ENCODE results near the gene SSU72. TPM values are rescaled to one million over a fixed set of nuclear protein-coding genes. Genes with fewer than 3 reads are reported as not detected.
A peak's percentile ranks its signal among the peaks of the same experiment; 100 is the strongest.
"Not testable (repeated sequence)": the region's sequence is repeated elsewhere in the genome, so short reads cannot be mapped to it uniquely, and the experiment has no call there.

SSU72 gene
- total RNA-seq, 1 donor from 2014 or later = 106 TPM

DNA sequence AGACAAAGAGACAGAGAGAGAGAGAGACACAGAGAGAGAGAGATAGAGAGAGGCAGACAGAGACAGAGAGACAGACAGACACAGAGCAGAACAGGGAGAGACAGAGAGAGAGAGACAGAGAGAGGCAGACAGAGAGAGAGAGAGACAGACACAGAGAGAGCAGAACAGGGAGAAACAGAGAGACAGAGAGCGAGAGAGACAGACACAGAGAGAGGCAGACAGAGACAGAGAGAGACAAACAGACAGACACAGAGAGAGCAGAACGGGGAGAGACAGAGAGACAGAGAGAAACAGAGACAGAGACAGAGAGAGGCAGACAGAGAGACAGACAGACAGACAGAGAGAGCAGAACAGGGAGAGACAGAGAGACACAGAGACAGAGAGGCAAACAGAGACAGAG is 20.7 kb upstream of the SSU72 start:
- not testable (repeated sequence) for ATAC-seq

DNA sequence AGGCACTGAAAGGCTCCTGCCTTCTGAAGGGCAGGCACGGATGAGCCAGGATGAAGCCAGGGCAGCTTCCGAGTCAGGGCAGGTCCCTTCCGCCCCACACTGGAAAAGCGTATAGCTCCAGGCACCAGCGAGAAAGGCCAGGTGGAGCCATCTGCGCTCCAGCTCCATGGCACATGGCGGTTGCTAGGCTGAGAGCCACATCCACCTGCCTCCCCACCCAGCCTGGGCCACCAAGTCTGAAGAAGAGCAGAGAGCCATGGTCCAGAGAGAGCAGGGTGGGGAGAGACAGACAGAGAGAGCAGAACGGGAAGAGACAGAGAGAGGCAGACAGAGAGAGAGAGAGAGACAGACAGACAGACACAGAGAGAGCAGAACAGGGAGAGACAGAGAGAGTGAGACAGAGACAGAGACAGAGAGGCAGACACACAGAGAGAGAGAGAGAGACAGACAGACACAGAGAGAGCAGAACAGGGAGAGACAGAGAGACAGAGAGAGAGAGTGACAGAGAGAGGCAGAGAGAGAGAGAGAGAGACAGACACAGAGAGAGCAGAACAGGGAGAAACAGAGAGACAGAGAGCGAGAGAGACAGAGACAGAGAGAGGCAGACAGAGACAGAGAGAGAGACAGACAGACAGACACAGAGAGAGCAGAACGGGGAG is 20.1 kb upstream of the SSU72 start:
- ATAC-seq = peak; percentile 44

DNA sequence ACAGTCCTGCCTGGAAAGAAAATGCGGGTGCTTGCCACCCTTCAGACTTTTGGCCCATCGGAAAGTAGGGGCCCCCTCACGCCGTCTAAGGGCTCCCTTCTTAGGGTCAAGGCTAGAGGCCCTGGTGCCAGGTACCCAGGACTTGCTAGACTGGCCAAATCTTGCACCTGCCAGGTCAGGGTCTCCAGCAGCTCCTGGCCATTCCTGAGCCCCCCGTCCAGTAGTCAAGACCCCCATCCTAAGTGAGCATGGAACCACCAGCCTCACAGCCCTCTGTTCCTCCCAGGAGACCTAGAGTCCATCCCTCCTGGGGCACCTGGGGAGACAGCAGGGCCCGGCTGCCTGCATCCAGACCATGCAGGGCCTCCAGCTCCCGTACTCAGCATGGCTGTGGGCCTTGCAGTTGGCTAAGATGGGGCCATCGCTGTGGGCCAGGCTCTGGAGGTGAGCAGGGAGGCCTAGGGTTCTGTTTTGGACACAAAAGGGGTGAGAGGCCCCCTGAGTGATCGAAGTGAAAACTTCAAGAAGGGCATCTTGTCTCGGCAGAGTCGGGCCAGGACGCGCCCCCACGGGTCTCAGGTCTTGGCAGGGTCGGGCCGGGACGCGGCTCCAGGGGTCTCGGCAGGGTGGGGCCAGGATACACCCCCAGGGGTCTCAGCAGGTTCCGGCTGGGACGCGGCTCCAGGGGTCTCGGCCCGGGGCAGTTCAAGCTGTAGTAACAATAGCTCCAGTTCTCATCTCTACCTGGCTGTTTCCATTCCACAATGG is 19.4 kb upstream of the SSU72 start:
- peak; percentile 7 for ATAC-seq

DNA sequence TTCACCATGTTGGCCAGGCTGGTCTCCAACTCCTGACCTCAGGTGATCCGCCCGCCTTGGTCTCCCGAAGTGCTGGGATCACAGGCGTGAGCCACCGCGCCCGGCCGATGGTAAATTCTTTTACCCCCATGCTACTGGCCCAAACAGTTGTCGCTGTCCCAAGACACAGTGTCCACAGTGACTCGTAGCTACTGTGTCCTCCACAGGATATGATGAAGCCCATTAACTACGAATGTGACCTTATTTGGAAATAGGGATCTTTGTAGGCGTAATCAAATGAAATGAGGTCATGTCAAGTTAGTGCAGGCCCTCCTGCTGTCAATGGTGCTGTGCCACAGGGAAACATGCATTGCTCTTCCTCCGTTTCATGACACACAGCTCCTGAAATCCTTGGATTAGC is 16.8 kb upstream of the SSU72 start:
- peak; percentile 41 for ATAC-seq

DNA sequence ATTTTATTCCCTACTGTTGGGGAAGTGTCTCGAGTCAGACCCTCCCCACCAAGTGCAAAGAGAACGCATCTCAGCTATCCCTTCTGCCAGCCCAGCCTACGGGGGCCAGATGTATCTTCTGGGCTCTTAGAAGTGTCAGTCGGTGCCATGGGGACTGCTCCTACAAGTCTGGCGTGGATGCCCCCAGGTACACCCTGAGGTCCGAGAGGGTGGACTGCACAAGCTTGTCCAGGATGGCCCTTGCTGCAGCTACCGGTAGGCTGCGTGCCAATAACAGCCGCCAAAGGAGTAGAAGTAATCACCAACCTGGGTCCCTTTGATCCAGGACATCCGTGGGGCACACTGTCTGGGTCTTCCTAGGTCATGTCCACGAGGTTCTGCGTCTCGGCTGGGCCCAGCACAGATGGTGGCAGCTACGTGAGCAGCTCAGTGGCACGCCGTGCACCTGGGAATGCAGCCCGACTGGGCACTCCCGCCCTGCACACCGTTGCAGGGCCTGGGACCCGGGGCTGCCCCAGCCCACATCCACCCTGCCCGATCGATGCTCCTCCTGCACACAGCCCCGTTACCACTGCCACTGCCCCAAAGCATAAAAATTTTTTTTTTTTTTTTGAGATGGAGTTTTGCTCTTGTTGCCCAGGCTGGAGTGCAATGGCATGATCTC is 8.8 kb upstream of the SSU72 start:
- ATAC-seq = peak; percentile 47

DNA sequence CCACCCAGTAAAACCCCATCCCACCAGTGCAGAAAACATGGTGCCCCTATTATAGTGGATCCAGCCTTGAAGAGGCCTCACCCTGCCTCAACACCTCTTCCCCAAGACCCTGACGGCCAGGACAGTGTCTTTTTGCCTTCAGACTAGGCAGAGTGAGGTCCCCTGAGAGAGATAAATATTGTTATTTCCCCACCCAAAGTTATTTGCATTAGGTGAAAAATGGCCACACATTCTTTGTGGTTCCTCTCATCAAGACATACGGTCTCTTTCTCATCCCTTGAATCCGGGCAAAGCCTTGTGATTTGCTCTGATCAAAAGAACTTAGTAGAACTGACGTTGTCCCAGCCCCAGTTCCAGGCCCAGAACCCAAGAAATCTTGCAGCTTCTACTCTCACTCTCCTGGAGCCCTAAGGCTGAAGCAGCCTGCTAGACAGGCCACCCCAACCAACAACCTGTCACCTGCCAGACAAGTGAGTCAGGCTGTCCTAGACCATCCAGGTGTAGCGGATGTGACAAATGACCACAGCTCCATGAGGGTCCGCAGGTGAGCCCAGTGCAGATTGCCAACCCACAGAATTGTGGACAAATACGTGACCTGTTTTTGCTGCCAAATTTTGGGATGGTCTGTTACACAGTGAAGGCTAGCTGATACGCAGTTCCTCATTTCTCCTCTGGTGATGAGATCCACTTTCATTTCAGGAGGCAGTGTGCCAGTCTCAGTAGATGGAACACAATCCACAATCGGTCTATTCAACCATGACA is 8.1 kb upstream of the SSU72 start:
- ATAC-seq = peak; percentile 35

DNA sequence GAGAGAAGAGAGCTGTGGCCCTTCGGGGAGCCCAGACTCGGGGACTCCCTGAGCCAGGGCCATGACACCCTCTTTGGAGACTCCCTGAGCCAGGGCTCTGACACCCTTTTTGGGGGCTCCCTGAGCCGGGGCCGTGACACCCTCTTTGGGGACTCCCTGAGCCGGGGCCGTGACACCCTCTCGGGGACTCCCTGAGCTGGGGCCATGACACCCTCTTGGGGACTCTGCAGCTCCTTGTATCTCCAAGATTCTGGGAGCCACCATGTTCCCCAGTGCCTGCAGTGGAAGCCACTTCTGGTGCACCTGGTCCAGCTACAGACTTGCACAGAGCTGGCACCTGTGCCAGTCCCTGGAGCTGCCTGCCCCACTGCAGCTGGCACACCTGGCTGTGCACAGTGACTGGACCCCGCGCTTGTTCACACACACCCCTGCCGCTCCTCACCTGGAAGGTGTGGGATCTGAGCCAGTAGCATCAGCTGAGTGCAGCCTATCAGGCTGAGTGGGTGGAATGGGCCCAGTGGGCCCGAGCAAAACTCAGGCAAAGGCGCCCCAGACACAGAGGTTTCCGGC is 3.8 kb upstream of the SSU72 start:
- no peak for ATAC-seq

DNA sequence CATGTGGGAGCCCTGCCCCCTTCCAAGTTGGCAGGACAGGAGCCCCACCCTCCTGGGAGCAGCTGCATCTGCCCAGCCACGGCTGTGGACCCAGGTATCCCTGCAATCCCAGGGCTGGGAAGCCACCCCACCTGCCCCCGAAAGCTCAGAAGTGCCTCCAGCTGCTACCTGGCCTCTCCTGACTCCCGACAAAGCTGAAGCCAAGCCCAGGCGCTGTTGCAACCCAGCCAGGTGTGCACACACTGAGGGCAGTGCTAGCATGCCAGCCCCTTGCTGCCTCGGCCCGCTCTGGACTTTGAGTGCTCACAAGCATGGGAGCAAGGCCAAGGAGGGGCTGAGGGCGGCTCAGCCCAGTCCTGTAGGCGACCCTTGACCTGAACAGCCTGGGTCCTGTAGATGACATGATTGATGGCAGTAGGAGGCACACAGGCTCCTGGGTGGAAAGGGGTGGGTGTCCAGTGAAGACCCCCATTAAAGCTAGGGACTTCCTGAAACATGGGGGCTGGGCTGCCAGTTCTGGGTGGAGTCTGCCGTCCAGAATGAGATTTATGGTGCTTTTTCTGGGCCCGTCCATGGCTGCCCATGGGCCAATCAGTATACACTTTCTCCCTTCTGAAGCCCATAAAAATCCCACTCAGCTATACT is 2.8 kb upstream of the SSU72 start:
- no peak for ATAC-seq

DNA sequence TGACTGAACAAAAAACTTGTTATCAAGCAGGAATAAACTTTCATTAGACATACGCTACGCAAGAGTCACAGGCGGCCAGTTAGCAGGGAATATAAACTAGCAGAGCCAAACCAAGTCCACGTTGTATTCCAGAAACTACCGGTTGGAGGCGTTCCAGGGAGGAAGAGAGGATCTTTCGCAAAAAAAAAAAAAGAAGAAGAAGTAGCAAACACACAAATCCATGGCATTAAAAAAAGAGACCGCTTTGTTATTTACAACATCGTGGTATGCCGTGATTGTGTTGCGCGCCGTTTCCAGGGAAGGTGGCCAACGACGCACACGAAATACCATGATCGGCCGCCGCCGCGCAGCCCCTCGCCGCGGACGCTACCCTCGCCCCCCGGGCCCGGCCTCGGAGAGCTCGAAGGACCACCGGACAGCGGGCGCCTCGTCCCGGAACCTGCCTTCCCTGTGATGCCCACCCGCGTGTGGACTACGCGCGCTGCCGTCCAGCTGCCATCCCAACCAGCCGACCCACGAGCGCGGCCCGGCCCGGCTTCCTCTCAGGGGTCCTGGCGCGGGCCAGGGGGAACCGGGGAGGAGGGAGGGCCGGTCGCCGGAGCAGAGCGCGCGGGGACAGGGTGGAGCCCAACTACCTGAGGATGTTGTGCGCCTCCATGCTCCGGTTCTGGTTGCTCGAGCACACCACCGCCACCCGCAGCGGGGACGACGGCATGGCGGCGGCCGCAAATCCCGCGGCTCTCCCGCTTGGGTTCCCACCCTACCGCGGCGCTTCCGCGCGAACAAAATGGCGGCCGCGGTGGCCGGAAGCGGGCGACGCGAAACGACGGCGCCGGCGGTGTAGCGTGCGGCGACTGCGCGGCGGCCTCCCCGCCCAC is 581 bp downstream of the SSU72 start:
- peak; percentile 73 for ATAC-seq

DNA sequence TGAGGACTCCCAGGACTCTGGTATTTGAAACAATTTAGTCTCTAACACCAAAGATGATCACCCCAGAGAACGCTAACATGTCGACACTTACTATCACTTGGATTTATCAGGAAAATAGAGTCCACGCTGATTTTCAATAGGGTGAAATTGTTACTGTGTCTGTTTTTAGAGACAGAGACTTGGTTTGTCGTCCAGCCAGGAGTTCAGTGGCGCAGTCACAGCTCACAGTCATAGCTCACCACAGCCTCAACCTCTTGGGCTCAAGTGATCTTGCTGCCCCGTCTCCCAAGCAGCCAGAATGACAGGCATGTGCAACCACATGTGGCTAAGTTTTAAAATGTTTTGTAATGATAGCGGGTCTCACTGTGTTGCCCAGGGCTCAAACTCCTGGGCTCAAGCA is 5.3 kb downstream of the SSU72 start:
- ATAC-seq = no peak

DNA sequence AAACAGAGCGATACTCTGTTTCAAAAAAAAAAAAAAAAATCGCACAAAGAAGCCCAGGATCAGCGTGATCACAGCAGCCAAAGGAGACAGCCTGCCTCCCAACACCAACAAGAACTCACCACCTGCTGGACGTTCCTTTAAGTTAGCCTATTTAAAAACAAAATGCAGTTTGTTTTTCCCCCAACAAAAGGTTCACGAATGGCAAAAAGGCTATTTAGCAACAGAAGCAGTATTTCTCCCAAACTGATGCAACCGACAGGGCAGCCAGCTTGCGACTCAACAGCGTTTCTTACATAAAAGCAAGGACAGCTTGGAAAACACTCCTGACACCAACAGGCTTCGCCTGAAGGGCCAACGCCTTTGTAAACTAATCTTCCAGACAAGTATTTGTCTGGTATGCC is 6.8 kb downstream of the SSU72 start:
- no peak for ATAC-seq

DNA sequence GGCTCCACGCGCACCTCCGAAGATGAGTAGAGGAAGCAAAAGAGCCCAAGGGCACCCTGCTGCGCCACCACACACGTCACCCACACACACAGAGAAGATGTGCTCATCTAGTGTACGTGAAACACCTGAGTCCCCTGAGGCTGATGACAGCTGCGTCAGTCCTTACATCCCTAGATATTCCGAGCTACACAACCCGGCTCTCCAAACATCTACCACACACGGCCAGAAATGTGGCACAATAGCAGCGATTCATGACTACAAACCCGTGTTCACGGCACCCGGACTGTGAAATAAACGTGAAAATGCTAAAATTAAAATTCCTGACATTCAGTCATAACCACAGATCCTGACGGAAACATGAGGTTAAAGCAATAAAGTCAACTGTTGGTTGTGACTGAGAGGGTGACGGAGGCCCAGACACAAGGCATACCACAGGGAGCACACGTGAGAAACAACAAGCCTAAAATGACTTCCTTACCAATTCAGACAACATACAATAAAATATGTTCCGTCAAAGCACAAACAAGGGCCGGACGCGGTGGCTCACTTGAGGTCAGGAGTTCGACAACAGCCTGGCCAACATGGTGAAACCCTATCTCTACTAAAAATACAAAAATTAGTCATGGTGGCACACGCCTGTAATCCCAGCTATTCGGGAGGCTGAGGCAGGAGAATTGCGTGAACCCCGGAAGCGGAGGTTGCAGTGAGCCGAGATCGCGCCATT is 7.3 kb downstream of the SSU72 start:
- no peak for ATAC-seq

DNA sequence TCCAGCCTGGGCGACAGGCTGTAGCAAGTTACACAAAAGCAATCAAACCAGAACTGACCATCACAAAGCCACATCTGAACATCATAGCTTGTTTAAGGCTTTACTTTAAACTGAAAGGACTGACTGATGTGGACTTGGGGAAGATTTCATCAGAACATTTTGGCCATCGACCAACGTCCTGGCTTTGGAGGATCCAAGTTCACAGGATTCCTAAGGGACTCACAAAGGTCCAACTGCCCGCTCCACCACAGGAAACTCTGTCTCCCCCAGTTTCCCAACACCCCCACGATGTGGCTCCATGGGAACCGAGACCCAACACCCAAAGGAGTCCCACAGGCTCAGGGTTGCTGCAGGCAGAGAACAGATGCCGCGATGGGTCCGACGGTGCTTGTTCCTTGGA is 9.3 kb downstream of the SSU72 start:
- ATAC-seq = no peak

DNA sequence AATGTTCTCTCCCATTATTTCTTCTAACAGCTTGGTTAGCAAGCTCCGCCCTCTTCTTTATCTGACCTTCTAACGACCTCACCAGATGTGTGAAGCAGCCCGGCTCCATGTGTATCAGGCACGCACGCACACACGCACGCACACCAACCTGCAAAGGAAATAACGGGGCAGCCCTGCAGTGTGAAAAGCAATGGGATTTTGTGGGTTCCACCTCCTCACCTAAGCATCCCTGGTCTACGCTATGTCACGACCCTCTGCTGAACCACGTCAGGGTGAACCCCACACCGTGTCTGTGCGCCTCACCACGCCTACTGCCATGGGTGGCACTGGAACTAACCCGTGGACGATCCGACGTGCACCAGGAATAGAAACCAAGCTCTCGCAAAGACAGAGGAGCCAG is 10.4 kb downstream of the SSU72 start:
- ATAC-seq = no peak

DNA sequence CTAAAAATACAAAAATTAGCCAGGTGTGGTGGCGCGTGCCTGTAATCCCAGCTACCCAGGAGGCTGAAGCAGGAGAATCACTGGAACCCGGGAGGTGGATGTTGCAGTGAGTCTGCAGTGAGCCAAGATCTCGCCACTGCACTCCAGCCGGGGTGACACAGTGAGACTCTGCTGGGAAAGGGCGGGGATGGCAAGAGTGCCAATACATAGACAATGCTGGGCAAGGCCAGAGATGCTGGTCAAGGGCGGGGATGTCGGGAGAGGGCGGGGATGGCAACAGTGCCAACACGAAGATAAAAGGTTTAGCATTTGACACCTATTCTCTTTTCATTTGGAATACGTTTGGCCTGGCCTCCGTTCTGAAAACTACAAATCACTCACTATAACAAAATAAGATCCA is 11.0 kb downstream of the SSU72 start:
- peak; percentile 76 for ATAC-seq

DNA sequence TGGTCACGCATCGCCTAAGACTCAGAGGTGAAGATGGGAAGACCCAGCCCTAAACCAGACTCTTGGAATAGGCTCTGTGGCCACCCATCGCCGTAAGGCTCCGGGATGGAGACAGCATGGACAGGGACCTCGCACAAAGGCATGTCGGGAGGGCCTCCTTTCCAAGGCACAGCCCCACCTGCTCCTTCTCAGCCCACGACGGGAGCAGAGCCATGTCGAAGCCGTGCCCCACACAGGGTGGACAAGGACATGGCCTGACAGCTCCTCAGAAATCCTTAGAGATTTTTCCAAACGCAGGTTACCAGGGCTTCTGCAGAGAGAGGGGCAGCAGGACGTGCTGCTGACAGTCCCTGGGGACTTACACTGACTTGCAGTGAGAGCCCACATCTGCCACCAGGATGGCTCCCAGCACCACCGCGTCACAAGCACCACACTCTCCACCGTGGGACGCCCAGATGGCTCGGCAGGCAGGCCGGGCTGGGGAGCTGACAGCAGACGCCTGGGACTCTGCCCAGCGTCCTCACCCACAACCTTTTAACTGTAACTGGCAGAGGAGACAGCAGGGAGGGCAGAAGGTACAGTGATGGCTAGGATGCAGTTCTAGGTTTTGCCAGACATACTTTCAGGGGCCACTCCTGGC is 12.0 kb downstream of the SSU72 start:
- ATAC-seq = no peak

DNA sequence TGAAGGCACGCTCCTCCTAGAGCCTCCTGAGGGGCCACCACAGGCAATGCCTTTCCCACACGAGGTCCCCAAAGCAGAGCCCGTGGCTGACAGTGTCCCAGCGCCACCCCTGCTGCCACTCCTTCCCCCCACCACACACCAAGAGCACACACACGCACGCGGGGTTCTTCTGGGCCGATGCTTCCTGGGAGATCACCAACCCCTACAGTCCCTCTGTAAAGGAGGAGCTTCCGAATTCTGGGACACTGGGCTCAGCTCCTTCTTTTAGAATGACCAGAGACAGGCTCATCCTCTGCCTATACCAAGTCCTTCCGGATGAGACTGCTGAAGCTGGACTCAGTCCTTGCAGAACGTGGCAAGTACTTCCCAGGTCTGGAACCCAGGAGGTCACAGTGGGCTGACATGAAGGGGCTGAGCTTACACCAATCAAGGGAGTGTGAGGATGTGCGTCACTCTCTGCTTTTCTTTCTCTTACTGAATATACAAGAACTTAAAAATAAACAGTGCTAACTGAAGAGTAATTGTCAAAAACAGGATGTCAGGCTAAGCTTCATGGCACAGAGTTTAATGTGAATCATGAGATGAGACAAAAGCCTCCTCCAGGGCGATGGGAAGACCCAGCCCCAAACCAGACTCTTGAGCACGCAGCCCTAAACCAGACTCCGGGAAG is 12.7 kb downstream of the SSU72 start:
- no peak for ATAC-seq

DNA sequence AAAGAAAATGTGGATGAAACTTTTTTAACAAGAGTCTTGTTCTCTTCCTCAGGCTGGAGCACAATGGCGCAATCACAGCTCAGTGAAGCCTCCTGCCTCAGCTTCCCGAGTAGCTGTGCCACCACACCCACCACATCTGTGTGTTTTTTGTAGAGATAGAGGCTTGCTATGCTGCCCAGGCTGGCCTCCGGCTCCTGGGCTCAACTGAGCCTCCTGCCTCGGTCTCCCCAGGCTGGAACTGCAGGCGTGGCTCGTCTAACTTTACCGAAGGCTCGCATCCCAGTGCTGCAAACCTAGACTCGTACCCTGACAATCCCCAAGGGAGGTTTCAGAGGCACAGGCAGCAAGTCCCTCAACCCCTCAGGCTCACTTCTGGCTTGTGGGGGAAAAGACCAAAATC is 14.5 kb downstream of the SSU72 start:
- ATAC-seq = no peak

DNA sequence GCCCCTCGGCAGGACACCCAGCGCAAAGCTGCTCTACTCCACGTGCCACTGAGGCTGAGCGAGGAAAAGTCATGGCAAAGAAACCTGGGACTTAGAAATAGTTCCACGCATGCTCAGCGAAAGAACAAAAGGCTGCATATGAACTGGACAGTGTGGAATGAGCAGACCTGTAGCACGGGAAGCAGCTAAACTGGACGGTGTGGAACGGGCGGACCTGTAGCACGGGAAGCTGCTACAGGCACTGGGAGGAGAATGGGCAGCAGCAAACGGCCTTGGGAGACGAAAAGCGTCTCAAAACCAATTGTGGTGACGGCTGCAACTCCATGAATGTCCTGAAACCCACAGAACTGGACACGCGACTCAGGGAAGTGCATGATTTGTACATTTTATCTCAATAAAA is 15.6 kb downstream of the SSU72 start:
- ATAC-seq = peak; percentile 54
